ENCODE results near the gene SLC6A3.

DNA sequence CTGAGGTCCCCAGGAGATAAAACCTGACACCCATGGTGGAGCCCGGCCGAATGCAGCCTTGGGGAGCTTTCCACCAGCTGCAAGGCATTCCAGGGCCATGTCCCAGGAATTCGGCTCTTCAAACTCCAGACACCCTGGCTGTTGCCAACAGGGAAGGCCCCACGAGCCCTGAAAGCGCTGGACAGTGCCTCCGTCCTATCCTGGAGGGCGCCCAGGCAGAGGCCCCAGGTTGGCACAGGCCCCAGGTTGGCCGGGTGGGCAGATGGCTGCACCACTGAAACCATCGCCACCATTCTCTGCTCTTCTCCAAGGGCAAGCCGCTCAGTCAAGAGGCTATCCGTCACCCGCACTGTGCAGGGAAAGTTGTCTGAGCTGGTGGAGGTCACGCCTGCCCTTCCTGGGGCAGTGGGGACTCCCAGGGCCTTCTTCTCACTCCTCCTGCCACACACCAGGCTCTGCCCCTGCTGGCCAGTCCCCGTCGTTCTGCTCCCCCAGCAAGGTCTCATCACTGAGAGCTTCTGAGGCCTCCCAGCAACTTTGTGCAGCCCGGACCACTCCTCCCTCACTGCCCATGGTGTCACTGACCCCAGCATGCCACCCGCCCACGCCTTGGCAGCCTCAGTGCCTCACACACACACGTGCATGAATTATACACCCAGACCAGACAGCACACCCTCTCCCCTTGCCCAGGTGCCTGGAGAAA is 21.2 kb downstream of the SLC6A3 start:
- TF ChIP-seq YY1 (IDR thresholded peaks at IDR 0.05; ENCODE audit: insufficient read depth, insufficient read length) = no peak
- TF ChIP-seq ZNF274 (IDR thresholded peaks at IDR 0.05; ENCODE audit: low read depth, low read length) = no peak
